K562 (cell line): ENCODE results near the gene XIRP1. TPM values are rescaled to one million over a fixed set of nuclear protein-coding genes. Genes with fewer than 3 reads are reported as not detected.

Experiments
- CBX1 ChIP-seq: sonication (generic); IDR thresholded peaks from 2 replicates; pipeline ENCODE4 v1.6.1; 2016; ENCODE audit warnings: antibody characterized with exemption, low read depth, mild to moderate bottlenecking
- EGR1 ChIP-seq: fragments of 450-650 bp; conservative IDR thresholded peaks from 2 replicates; pipeline ENCODE4 v1.6.1; 2017; ENCODE audit warnings: mild to moderate bottlenecking
- ELK1 ChIP-seq: sonication (generic); formaldehyde crosslinking; IDR thresholded peaks from 2 replicates; pipeline ENCODE4 v1.8.1; 2022; ENCODE audit warnings: missing genetic modification reagents
- ESRRB ChIP-seq: fragments of 250-450 bp; sonication (Bioruptor Pico); IDR thresholded peaks from 2 replicates; pipeline ENCODE4 v1.5.0; 2020; ENCODE audit warnings: mild to moderate bottlenecking, moderate library complexity, borderline replicate concordance
- FOXK2 ChIP-seq, 2 experiments: fragments of 450-650 bp; IDR thresholded peaks in 1 of 2; conservative IDR thresholded peaks in 1 of 2; 2 replicates each; pipeline ENCODE4 v1.6.1; 2016; ENCODE audit warnings: low read depth in 2 of 2, mild to moderate bottlenecking in 1 of 2
- KDM4B ChIP-seq, 2 experiments: fragments of 450-650 bp in 1 of 2; sonication (generic) in 1 of 2; IDR thresholded peaks; 2 replicates each; pipeline ENCODE4 v1.6.1; 2016 to 2017; ENCODE audit warnings: borderline replicate concordance in 2 of 2, antibody characterized with exemption in 1 of 2, low read depth in 1 of 2, mild to moderate bottlenecking in 1 of 2
- MAFK ChIP-seq: IDR thresholded peaks from 2 replicates; pipeline ENCODE4 v1.6.1; 2011; ENCODE audit warnings: low read length, improper control_type of control experiment
- NBN ChIP-seq: fragments of 450-650 bp; IDR thresholded peaks from 2 replicates; pipeline ENCODE4 v1.6.1; 2016; ENCODE audit warnings: low read depth, mild to moderate bottlenecking
- RFX5 ChIP-seq: IDR thresholded peaks from 2 replicates; pipeline ENCODE4 v1.6.1; 2011; ENCODE audit warnings: low read depth, mild to moderate bottlenecking, improper control_type of control experiment, low read length
- RREB1 ChIP-seq: fragments of 250-450 bp; sonication (Bioruptor Pico); IDR thresholded peaks from 2 replicates; pipeline ENCODE4 v1.4.0; 2020
- SIN3A ChIP-seq, 2 experiments: fragments of 150-350 bp in 1 of 2; IDR thresholded peaks; 2 replicates each; pipeline ENCODE4 v1.6.1; 2011 to 2016; ENCODE audit warnings: borderline replicate concordance in 2 of 2, low read depth in 2 of 2, low read length in 2 of 2, mild to moderate bottlenecking in 2 of 2, moderate library complexity in 2 of 2; ENCODE audit not compliant: control insufficient read depth in 1 of 2
- ZBTB34 ChIP-seq: fragments of 250-450 bp; sonication (Bioruptor Pico); IDR thresholded peaks from 2 replicates; pipeline ENCODE4 v1.8.0; 2021; ENCODE audit warnings: mild to moderate bottlenecking, moderate library complexity
- ZNF134 ChIP-seq: fragments of 250-450 bp; sonication (Bioruptor Pico); conservative IDR thresholded peaks from 2 replicates; pipeline ENCODE4 v1.4.0; 2020
- ZNF197 ChIP-seq: fragments of 200-800 bp; sonication (Bioruptor generic); IDR thresholded peaks from 2 replicates; pipeline ENCODE4 v1.6.1; 2016; ENCODE audit warnings: low read depth, missing genetic modification characterization, missing compliant biosample characterization
- ZNF282 ChIP-seq: sonication (generic); formaldehyde crosslinking; IDR thresholded peaks from 2 replicates; pipeline ENCODE4 v1.8.1; 2023; ENCODE audit warnings: missing genetic modification reagents
- ZNF79 ChIP-seq: fragments of 250-450 bp; sonication (Bioruptor Pico); IDR thresholded peaks from 2 replicates; pipeline ENCODE4 v1.4.0; 2020; ENCODE audit warnings: low read depth, mild to moderate bottlenecking, moderate library complexity
- polyA plus RNA-seq, 8 experiments: library from polyadenylated mRNA; depleted of rRNA in 4 of 8; stranded (reverse) in 5 of 8; unstranded in 3 of 8; fragments of >200 nt; fragmentation: Nextera tagmentation in 2 of 8; fragmentation: Illumina TruSeq in 1 of 8; extraction: Ambion mirVana in 2 of 8; extraction: Trizol in 1 of 8; gene quantifications; 2 replicates each; pipeline versions ENCODE4 v1.2.1 to v1.2.3, GENCODE V29; 2011 to 2014; ENCODE audit warnings: inconsistent platforms in 1 of 8, missing spikeins in 1 of 8
- total RNA-seq, 7 experiments: library from RNA; depleted of rRNA in 6 of 7; stranded (reverse); fragments of >200 nt in 6 of 7; fragmentation: Illumina TruSeq in 2 of 7; extraction: Trizol in 2 of 7; gene quantifications; 2 replicates each; pipeline versions ENCODE4 v1.2.1 to v1.2.3, GENCODE V29; 2011 to 2021; ENCODE audit warnings: low replicate concordance in 1 of 7

XIRP1 gene
- total and polyA plus RNA-seq, 9 of the 15 experiments (the other 6 are each of a cell fraction or from before 2014, with no cell fraction given), result 0.03 to 0.27 (median 0.08) TPM; not detected in 3

DNA sequence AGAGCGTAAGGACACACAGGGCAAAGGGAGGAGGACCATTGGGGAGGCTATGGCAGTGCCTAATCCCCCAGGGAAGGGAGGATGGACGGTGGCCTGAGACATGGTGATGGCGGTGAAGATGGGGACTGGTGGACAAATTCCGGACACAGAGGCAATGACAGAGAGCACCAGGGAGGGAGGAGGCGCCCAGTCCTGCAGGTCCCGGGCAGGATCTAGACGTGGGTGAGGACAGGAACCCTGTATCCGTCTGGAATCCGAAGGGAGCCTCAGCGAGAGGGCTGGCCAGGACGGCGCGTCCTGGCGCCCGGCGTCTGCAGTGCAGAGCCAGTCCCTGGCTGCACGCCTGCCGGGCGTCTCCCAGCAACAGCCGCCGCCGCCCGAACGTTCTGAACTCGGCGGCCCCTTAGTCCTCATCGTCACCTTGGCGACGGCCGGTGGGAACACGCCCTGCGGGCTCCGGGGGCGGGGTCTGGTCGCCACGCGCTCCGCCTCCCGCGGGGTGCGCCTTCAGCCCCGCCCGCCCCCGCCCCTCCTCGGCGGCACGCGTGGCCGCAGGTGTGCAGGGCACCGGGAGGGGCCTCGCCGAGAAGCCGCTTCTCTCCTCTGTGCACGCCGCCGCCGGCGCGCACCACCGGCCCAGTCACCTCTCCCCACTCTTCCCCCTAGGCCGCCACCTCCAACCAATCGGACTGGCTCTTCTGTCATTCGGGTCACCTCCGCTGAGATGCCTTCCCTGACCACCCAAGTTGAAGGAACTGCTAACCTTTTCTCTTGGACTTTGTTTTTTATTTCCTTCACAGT lies 11.6 kb downstream of the XIRP1 start (continued):
- TF ChIP-seq FOXK2 (conservative IDR thresholded peaks at IDR 0.05 in 1 of 2, IDR thresholded peaks at IDR 0.05 in 1 of 2; ENCODE audit: low read depth in 2 of 2) (0 out of 4 replicates have a peak, but pooled peaks of 1 of the 2 experiments have one; percentile 2), EGR1 (peak; percentile 35; the same call in 1 of the 2 replicates), RFX5 (no peak), NBN (no peak), ZNF197 (CRISPR knock-in tag) (no peak), MAFK (no peak), SIN3A (IDR thresholded peaks at IDR 0.05; ENCODE audit: borderline replicate concordance in 2 of 2, control insufficient read depth in 1 of 2, low read depth in 2 of 2, low read length in 2 of 2) (peak in 1 of 2 experiments; percentile 85; a peak in 2 of 4 replicates), ZNF282 (CRISPR knock-in tag) (no peak), ZNF134 (no peak), KDM4B (IDR thresholded peaks at IDR 0.05; ENCODE audit: borderline replicate concordance in 2 of 2, low read depth in 1 of 2) (no peak), CBX1 (0 out of 2 replicates have a peak, but pooled peaks have one; percentile 47), ZNF79 (CRISPR knock-in tag) (no peak), ELK1 (no peak), ESRRB (no peak), RREB1 (CRISPR knock-in tag) (0 out of 2 replicates have a peak, but pooled peaks have one; percentile 41), ZBTB34 (CRISPR knock-in tag) (no peak)
